H1 (cell line): ENCODE results near the gene STX12.
A peak's percentile ranks its signal among the peaks of the same experiment; 100 is the strongest.

Source experiments
- ATF2 ChIP-seq: IDR thresholded peaks from 2 replicates; pipeline ENCODE4 v1.6.1; 2012; ENCODE audit warnings: low read length, inconsistent platforms
- CTBP2 ChIP-seq: IDR thresholded peaks from 2 replicates; pipeline ENCODE4 v1.7.0; 2011; ENCODE audit warnings: borderline replicate concordance, mild to moderate bottlenecking, moderate library complexity, mixed read lengths, low read length; ENCODE audit not compliant: insufficient read depth, insufficient read length
- EZH2 ChIP-seq: fragments of 200-600 bp; sonication (generic); IDR thresholded peaks from 2 replicates; pipeline ENCODE4 v1.7.1; 2012; ENCODE audit warnings: low read depth, mild to moderate bottlenecking, moderate library complexity, low read length, inconsistent platforms; ENCODE audit not compliant: severe bottlenecking
- JUND ChIP-seq: IDR thresholded peaks from 2 replicates; pipeline ENCODE4 v1.6.1; 2011; ENCODE audit warnings: mild to moderate bottlenecking, improper control_type of control experiment, low read length
- POLR2A ChIP-seq, 2 experiments: IDR thresholded peaks; 1 replicate in 1 of 2; 2 replicates in 1 of 2; pipeline ENCODE4 v1.6.1; 2011; ENCODE audit warnings: low read depth in 2 of 2, low read length in 2 of 2, mild to moderate bottlenecking in 2 of 2; ENCODE audit errors: control extremely low read depth in 1 of 2
- SIN3A ChIP-seq, 2 experiments: IDR thresholded peaks in 1 of 2; conservative IDR thresholded peaks in 1 of 2; 2 replicates each; pipeline ENCODE4 v1.6.1; 2011 to 2012; ENCODE audit warnings: low read length in 2 of 2, improper control_type of control experiment in 1 of 2, low read depth in 1 of 2, mild to moderate bottlenecking in 1 of 2
- SP2 ChIP-seq: IDR thresholded peaks from 2 replicates; pipeline ENCODE4 v1.6.1; 2012; ENCODE audit warnings: mild to moderate bottlenecking, low read length, inconsistent platforms
- TF ChIP-seq, protein P1 (sequence below), 3 experiments: IDR thresholded peaks; 1 replicate in 2 of 3; 2 replicates in 1 of 3; pipeline versions ENCODE4 v1.5.1 to v1.6.1; 2011; ENCODE audit warnings: low read length in 3 of 3, mild to moderate bottlenecking in 3 of 3, inconsistent platforms in 2 of 3, low read depth in 1 of 3, moderate library complexity in 1 of 3; ENCODE audit not compliant: insufficient read depth in 1 of 3; ENCODE audit errors: control extremely low read depth in 1 of 3
- TF ChIP-seq, protein P2 (sequence below): IDR thresholded peaks from 2 replicates; pipeline ENCODE4 v1.6.1; 2012; ENCODE audit warnings: inconsistent platforms

GRCh38 chr1:27744556-27744955 lies 28.5 kb upstream of the STX12 start:
- TF ChIP-seq JUND (no peak), CTBP2 (no peak), ATF2 (no peak), SP2 (no peak), SIN3A (conservative IDR thresholded peaks at IDR 0.05 in 1 of 2, IDR thresholded peaks at IDR 0.05 in 1 of 2; ENCODE audit: low read depth in 1 of 2, low read length in 2 of 2) (no peak), POLR2A (IDR thresholded peaks at IDR 0.05; ENCODE audit: control extremely low read depth in 1 of 2, low read depth in 2 of 2, low read length in 2 of 2) (no peak), EZH2 (no peak)
- TF ChIP-seq, protein P1, sequence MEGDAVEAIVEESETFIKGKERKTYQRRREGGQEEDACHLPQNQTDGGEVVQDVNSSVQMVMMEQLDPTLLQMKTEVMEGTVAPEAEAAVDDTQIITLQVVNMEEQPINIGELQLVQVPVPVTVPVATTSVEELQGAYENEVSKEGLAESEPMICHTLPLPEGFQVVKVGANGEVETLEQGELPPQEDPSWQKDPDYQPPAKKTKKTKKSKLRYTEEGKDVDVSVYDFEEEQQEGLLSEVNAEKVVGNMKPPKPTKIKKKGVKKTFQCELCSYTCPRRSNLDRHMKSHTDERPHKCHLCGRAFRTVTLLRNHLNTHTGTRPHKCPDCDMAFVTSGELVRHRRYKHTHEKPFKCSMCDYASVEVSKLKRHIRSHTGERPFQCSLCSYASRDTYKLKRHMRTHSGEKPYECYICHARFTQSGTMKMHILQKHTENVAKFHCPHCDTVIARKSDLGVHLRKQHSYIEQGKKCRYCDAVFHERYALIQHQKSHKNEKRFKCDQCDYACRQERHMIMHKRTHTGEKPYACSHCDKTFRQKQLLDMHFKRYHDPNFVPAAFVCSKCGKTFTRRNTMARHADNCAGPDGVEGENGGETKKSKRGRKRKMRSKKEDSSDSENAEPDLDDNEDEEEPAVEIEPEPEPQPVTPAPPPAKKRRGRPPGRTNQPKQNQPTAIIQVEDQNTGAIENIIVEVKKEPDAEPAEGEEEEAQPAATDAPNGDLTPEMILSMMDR (IDR thresholded peaks at IDR 0.05; ENCODE audit: control extremely low read depth in 1 of 3, insufficient read depth in 1 of 3, low read depth in 1 of 3, low read length in 3 of 3): peak in 1 of 3 experiments; percentile 18; a peak in 1 of 4 replicates
- TF ChIP-seq, protein P2, sequence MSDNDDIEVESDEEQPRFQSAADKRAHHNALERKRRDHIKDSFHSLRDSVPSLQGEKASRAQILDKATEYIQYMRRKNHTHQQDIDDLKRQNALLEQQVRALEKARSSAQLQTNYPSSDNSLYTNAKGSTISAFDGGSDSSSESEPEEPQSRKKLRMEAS: no peak
